ENCODE results near the gene PDCD5. TPM values are rescaled to one million over a fixed set of nuclear protein-coding genes. Genes with fewer than 3 reads are reported as not detected.
"Not testable (repeated sequence)": the region's sequence is repeated elsewhere in the genome, so short reads cannot be mapped to it uniquely, and the experiment has no call there.

Gene PDCD5
- total and polyA plus RNA-seq, 2 experiments from 2014 or later: 236 to 275 TPM

DNA sequence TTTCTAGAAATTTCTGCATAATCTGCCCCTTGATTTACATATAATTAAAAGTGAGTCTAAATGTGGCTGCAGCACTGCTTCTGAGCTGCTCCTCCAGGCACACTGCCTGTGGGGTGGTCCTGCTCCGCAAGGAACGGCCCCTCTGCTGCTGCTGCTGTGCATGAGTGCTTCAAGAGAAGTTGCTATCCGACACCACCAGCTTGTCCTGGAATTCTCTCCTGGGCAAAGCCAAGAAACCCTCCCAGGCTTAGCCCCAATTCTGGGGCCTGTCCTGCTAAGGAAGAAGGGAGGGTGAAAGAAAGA, 7.5 kb upstream of the PDCD5 start:
- Histone ChIP-seq H3K27ac (no peak overlapping the region), H3K9me3 (ENCODE audit: low read depth) (no peaks in the 10 kb centered on the region), H3K27me3 (peaks cover 6% of the 10 kb centered on the region), H3K4me1 (ENCODE audit: low read depth) (no peaks in the 10 kb centered on the region), H3K36me3 (no peaks in the 10 kb centered on the region), H3K4me3 (no peak overlapping the region)
- TF ChIP-seq, protein P1, sequence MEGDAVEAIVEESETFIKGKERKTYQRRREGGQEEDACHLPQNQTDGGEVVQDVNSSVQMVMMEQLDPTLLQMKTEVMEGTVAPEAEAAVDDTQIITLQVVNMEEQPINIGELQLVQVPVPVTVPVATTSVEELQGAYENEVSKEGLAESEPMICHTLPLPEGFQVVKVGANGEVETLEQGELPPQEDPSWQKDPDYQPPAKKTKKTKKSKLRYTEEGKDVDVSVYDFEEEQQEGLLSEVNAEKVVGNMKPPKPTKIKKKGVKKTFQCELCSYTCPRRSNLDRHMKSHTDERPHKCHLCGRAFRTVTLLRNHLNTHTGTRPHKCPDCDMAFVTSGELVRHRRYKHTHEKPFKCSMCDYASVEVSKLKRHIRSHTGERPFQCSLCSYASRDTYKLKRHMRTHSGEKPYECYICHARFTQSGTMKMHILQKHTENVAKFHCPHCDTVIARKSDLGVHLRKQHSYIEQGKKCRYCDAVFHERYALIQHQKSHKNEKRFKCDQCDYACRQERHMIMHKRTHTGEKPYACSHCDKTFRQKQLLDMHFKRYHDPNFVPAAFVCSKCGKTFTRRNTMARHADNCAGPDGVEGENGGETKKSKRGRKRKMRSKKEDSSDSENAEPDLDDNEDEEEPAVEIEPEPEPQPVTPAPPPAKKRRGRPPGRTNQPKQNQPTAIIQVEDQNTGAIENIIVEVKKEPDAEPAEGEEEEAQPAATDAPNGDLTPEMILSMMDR (IDR thresholded peaks at IDR 0.05; ENCODE audit: low read depth, low read length): no peak
- no peak for DNase-seq (ENCODE audit: low read depth in 1 of 2, low spot score in 1 of 2)

DNA sequence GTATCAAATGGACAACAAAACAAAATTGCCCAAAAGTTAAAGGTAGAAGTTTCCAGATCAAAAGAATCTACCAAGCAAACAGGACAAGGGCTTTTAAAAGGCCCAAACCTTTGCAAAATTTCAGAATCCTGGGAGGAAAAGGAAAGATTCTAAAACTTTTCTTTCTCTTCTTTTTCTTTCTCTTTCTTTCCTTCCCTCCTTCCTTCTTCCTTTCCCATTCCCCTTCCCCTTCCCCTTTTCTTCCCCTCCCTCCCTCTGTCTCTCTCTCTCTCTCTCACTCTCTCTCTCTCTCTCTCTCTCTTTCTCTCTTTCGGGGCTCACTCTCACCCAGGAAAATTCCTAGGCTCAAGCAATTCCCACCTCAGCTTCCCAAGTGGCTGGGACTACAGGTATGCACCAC, 4.2 kb upstream of the PDCD5 start:
- TF ChIP-seq, protein P1 (IDR thresholded peaks at IDR 0.05; ENCODE audit: low read depth, low read length): no peak
- H3K36me3 ChIP-seq: no peaks in the 10 kb centered on the region
- no peaks in the 10 kb centered on the region for H3K4me1 ChIP-seq (ENCODE audit: low read depth)
- peaks cover 7% of the 10 kb centered on the region for H3K27me3 ChIP-seq
- H3K9me3 ChIP-seq (ENCODE audit: low read depth): no peaks in the 10 kb centered on the region
- no peak for DNase-seq (ENCODE audit: low read depth in 1 of 2, low spot score in 1 of 2)
- H3K4me3 ChIP-seq: no peak overlapping the region
- H3K27ac ChIP-seq: no peak overlapping the region

DNA sequence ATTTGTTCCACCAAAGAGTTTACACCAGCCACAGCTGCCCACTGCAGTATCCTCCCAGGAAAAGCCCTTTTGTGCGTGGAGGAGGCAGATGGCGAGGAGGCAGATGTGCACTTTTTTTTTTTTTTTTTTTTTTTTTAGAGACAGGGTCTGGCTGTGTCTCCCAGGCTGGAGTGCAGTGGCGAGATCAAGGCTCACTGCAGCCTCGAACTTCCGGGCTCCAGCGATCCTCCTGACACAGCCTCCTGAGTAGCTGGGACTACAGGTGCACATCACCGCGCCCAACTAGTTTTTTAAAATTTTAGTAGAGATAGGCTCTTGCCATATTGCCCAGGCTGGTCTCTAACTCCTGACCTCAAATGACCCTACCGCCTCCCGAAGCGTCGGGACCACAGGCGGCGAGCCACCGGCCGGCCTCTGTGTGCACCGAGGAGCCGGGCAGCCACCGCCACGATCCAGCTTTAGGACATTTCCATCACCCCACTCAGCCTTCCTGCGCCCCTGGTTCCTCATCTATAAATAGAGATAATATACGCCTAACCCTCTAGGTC, 563 bp upstream of the PDCD5 start:
- Histone ChIP-seq H3K27ac (no peak overlapping the region), H3K9me3 (ENCODE audit: low read depth) (no peaks in the 10 kb centered on the region), H3K4me3 (peak overlapping the region; percentile 77), H3K36me3 (peaks cover 11% of the 10 kb centered on the region), H3K27me3 (peaks cover 7% of the 10 kb centered on the region), H3K4me1 (ENCODE audit: low read depth) (no peaks in the 10 kb centered on the region)
- TF ChIP-seq, protein P1 (IDR thresholded peaks at IDR 0.05; ENCODE audit: low read depth, low read length): no peak
- no peak for DNase-seq (ENCODE audit: low read depth in 1 of 2, low spot score in 1 of 2)

DNA sequence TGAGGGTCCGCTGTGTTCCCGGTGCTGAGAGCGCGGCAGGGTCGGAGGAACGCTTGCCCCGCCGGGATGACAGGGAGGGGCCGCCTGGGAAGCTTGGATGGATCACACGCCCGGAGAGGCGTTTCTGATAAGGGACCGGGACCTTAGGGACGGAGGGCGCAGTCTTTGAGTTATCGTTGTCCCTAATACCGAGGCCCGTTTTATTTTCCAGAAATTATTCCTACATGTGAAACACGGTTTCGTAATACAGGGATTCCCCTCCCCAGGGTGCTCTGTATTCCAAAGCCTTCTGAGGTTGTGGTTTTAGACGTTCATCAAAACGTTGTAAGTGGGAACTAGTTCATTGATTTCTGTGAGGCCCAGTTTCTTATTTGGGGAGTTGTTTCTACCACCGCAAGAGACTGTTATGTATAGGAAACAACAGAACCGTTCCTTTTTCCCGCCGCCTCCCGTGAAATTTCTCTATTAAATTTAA, 752 bp downstream of the PDCD5 start:
- Histone ChIP-seq H3K36me3 (peaks cover 25% of the 10 kb centered on the region), H3K4me1 (ENCODE audit: low read depth) (no peaks in the 10 kb centered on the region), H3K4me3 (peak overlapping the region; percentile 77), H3K27ac (peak overlapping the region; percentile 84), H3K9me3 (ENCODE audit: low read depth) (no peaks in the 10 kb centered on the region), H3K27me3 (peaks cover 7% of the 10 kb centered on the region)
- peak; percentile 45 to 72 for DNase-seq (ENCODE audit: low read depth in 1 of 2, low spot score in 1 of 2)
- TF ChIP-seq, protein P1 (IDR thresholded peaks at IDR 0.05; ENCODE audit: low read depth, low read length): no peak

DNA sequence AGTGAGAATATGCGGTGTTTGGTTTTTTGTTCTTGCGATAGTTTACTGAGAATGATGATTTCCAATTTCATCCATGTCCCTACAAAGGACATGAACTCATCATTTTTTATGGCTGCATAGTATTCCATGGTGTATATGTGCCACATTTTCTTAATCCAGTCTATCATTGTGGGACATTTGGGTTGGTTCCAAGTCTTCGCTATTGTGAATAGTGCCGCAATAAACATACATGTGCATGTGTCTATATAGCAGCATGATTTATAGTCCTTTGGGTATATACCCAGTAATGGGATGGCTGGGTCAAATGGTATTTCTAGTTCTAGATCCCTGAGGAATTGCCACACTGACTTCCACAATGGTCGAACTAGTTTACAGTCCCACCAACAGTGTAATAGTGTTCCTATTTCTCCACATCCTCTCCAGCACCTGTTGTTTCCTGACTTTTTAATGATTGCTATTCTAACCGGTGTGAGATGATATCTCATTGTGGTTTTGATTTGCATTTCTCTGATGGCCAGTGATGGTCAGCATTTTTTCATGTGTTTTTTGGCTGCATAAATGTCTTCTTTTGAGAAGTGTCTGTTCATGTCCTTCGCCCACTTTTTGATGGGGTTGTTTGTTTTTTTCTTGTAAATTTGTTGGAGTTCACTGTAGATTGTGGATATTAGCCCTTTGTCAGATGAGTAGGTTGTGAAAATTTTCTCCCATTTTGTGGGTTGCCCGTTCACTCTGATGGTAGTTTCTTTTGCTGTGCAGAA, 6.9 kb downstream of the PDCD5 start:
- not testable (repeated sequence) for H3K27ac ChIP-seq; H3K4me3 ChIP-seq; H3K4me1 ChIP-seq (ENCODE audit: low read depth); DNase-seq (ENCODE audit: low read depth in 1 of 2, low spot score in 1 of 2); H3K27me3 ChIP-seq; H3K9me3 ChIP-seq (ENCODE audit: low read depth)
- H3K36me3 ChIP-seq: peaks cover 27% of the 10 kb centered on the region

DNA sequence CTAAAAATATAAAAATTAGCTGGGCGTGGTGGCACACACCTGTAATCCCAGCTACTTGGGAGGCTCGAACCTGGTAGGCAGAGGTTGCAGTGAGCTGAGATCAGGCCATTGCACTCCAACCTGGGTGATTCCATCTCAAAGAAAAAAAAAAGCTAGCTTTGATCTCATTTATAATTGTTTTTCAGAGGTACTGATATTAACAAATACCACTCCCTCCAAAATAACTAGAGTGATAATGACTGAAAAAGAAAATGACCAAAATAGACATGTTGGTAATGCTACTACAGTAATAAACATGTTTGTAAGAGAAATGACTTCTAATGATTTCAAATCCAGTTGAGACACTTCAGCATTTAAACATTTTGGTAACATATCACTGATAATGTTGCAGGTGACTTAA, 13.0 kb downstream of the PDCD5 start:
- H3K4me3 ChIP-seq: no peak overlapping the region
- TF ChIP-seq, protein P1 (IDR thresholded peaks at IDR 0.05; ENCODE audit: low read depth, low read length): no peak
- H3K9me3 ChIP-seq (ENCODE audit: low read depth): no peaks in the 10 kb centered on the region
- H3K27ac ChIP-seq: no peak overlapping the region
- H3K4me1 ChIP-seq (ENCODE audit: low read depth): no peaks in the 10 kb centered on the region
- DNase-seq (ENCODE audit: low read depth in 1 of 2, low spot score in 1 of 2): no peak
- peaks cover 27% of the 10 kb centered on the region for H3K36me3 ChIP-seq
- no peaks in the 10 kb centered on the region for H3K27me3 ChIP-seq

All from cardiac muscle cell (in vitro differentiated cells and primary cell).